GM23338 (cell line): Measurements from ENCODE around the gene NCKAP5.

Experiments used
- CREB1 ChIP-seq: fragments of 250-450 bp; sonication (Bioruptor Pico); IDR thresholded peaks from 2 replicates; pipeline ENCODE4 v1.5.0; 2020; ENCODE audit warnings: low read depth, mild to moderate bottlenecking, moderate library complexity
- EZH2 ChIP-seq: fragments of 200-600 bp; sonication (generic); IDR thresholded peaks from one replicate; pipeline ENCODE4 v1.8.0; 2017; ENCODE audit warnings: antibody characterized with exemption, mild to moderate bottlenecking, low read depth; ENCODE audit not compliant: unreplicated experiment
- EZH2phosphoT487 ChIP-seq: fragments of 200-600 bp; sonication (generic); IDR thresholded peaks from one replicate; pipeline ENCODE4 v1.8.1; 2018; ENCODE audit warnings: antibody characterized with exemption; ENCODE audit not compliant: unreplicated experiment
- POLR2AphosphoS5 ChIP-seq: IDR thresholded peaks from 2 replicates; pipeline ENCODE4 v1.6.1; 2016; ENCODE audit warnings: antibody characterized with exemption, low read depth
- STAT1 ChIP-seq: IDR thresholded peaks from one replicate; pipeline ENCODE4 v1.6.1; 2016; ENCODE audit warnings: antibody characterized with exemption; ENCODE audit not compliant: unreplicated experiment
- TF ChIP-seq, protein P1 (sequence below), 2 experiments: fragments of 200-600 bp in 1 of 2; sonication (generic) in 1 of 2; conservative IDR thresholded peaks; 2 replicates each; pipeline versions ENCODE4 v1.5.1 to v1.6.1; 2016 to 2017; ENCODE audit warnings: antibody characterized with exemption in 2 of 2, low read depth in 2 of 2, mild to moderate bottlenecking in 2 of 2, moderate library complexity in 1 of 2
- TF ChIP-seq, protein P2 (sequence below): IDR thresholded peaks from one replicate; pipeline ENCODE4 v1.6.1; 2018; ENCODE audit warnings: antibody characterized with exemption; ENCODE audit not compliant: unreplicated experiment

DNA sequence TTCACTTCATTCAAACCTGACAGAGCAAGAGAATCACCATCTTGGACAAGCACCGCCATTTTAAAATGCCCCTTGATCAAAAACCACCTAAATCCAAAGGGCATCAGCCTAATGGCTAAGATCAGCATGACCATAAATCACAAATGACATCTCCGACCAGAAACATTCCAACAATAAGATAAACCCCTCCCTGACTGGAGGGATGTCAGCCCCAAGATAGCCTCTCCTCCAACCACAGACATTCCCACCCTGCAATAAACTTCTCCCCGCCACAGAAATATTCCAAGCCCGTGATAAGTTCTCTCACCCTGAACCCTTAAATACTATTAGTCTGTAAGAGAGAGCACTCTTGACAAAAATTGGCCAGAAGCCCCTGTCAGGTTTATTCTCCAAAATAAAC lies 876.7 kb downstream of the NCKAP5 start:
- TF ChIP-seq, protein P1, sequence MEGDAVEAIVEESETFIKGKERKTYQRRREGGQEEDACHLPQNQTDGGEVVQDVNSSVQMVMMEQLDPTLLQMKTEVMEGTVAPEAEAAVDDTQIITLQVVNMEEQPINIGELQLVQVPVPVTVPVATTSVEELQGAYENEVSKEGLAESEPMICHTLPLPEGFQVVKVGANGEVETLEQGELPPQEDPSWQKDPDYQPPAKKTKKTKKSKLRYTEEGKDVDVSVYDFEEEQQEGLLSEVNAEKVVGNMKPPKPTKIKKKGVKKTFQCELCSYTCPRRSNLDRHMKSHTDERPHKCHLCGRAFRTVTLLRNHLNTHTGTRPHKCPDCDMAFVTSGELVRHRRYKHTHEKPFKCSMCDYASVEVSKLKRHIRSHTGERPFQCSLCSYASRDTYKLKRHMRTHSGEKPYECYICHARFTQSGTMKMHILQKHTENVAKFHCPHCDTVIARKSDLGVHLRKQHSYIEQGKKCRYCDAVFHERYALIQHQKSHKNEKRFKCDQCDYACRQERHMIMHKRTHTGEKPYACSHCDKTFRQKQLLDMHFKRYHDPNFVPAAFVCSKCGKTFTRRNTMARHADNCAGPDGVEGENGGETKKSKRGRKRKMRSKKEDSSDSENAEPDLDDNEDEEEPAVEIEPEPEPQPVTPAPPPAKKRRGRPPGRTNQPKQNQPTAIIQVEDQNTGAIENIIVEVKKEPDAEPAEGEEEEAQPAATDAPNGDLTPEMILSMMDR (conservative IDR thresholded peaks at IDR 0.05; ENCODE audit: low read depth in 2 of 2), result no peak
- TF ChIP-seq EZH2phosphoT487, result no peak
- no peak for TF ChIP-seq EZH2
- TF ChIP-seq STAT1, result no peak
- TF ChIP-seq, protein P2, sequence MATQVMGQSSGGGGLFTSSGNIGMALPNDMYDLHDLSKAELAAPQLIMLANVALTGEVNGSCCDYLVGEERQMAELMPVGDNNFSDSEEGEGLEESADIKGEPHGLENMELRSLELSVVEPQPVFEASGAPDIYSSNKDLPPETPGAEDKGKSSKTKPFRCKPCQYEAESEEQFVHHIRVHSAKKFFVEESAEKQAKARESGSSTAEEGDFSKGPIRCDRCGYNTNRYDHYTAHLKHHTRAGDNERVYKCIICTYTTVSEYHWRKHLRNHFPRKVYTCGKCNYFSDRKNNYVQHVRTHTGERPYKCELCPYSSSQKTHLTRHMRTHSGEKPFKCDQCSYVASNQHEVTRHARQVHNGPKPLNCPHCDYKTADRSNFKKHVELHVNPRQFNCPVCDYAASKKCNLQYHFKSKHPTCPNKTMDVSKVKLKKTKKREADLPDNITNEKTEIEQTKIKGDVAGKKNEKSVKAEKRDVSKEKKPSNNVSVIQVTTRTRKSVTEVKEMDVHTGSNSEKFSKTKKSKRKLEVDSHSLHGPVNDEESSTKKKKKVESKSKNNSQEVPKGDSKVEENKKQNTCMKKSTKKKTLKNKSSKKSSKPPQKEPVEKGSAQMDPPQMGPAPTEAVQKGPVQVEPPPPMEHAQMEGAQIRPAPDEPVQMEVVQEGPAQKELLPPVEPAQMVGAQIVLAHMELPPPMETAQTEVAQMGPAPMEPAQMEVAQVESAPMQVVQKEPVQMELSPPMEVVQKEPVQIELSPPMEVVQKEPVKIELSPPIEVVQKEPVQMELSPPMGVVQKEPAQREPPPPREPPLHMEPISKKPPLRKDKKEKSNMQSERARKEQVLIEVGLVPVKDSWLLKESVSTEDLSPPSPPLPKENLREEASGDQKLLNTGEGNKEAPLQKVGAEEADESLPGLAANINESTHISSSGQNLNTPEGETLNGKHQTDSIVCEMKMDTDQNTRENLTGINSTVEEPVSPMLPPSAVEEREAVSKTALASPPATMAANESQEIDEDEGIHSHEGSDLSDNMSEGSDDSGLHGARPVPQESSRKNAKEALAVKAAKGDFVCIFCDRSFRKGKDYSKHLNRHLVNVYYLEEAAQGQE, result no peak
- TF ChIP-seq POLR2AphosphoS5, result no peak
- no peak for TF ChIP-seq CREB1
